GM19468 (cell line): ENCODE measurements around the gene SLC37A2.

Source experiments
- ATAC-seq: cut with Tn5 transposase; IDR thresholded peaks from one replicate; pipeline ENCODE4 v1.9.1; 2021; ENCODE audit warnings: mild to moderate bottlenecking, moderate library complexity, moderate number of reproducible peaks; ENCODE audit not compliant: unreplicated experiment; ENCODE audit errors: extremely low read depth

SLC37A2 gene

DNA sequence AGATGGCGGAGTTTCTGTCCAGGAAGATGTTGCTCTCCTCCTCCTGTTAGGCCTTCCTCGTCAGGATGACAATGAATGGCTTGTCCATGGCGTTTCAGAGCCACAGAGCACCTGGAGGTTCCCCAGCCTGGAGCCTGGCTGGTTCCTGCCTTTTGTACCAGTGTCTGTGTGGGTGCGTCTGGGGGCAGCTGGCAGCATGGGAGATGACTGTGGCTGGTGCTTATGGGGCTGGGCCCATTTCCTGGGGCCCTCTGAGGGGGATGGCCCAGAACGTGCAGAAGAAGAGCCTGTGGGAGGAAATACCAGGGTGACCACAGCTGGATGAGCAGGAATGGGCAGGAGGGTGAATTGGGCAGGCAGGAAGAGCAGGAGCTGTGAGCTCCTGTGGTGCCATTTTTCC is 6.7 kb downstream of the SLC37A2 start:
- no peak for ATAC-seq

DNA sequence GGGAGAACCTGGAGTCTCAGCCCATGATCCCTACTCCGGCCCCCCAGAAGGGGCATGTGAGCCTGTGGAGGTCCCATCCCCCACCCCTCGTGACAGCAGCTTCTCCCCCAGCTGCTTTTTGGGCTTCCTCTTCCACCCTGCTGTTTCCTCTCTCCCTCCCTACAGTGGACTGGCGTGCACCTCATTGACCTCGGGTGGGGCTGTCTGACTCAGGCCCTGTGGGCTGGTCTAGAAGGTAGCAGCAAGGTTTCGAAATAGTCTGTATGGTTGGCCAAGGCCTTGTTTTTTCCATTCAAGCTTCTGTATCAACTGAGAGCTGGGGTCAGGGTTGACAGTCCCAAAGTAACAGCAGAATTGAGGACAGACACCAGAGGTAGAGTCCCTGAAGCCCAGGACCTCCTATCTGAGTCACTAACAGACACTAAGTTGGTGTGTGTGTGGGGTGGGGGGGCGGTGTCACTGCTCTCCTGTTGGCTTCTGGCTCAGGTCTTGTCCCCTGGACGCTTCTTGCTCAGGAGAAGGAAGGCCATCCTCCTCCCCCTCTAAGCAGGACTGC is 7.7 kb downstream of the SLC37A2 start:
- ATAC-seq, result no peak

DNA sequence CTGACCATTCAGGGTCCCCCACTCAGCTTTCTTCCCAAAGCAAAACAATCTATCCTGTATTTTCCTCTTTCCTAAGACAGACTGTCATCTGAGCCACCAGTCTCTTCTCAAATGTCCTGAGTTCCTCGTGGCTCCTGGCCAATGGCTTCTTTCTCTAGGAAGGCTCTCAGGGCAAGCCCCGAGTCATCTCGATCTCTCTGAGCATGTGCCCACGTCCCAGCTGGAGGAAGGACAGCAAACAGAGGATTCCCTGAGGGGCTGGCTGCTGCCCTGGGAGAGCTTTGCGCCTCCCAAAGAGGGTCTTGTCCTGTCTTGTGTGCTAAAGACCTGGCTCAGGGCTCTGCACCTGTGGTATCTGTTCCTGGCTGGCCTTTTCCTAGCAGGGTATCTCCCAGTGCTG is 8.3 kb downstream of the SLC37A2 start:
- ATAC-seq, result no peak

DNA sequence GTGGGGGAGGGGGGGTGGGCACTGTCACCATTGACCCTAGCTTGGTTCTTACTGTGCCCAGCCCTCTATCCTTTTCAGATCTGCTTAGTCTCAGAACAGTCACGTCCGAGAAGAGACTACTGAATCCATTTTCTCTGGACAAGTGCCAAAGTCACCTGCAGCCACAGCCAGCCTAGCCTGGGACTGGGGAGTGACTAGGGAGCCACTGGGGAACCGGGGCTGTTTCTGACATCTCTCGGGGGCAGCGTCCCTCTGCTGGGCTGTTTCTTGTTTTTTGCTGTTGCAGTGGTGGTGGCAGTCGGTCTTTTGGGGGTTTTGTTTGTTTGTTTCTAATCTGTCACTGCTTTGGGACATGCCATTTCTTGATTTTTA is 8.7 kb downstream of the SLC37A2 start:
- no peak for ATAC-seq

DNA sequence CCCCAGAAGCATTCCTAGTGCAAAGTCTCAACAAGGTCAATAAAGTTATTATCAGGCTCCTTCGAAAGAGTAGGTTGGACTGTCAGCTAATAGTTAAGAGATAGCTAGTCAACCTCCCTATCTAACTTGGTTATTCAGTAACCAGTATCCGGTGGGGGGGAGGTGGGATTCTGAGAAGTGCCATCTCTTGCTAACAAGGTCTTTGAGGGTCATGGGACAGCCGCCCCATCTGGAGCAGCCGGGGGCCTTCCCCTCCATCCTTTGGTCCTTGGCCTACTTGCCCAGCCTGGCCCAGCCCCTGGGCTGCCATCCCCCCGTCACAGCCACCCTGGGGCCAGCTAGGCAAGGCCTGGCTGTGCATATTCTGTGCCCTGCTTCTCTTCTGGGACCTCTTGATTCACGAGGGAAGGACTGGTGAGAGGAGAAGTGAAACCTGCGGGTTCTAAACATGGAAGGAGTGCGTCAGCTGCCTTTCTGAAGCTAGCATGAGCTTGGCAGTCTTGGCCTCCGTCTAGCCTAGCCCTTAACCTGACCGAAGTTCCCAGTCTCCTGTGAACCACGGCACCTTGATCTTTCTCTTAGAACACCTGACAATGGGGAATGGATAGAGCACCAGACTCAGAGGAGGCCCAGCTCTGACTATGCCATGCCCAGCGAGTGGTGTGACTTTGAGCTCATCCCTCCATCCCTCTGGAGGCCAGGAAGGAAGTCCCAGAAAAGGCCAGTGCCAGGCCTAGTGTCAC is 9.3 kb downstream of the SLC37A2 start:
- ATAC-seq, result peak; percentile 94

DNA sequence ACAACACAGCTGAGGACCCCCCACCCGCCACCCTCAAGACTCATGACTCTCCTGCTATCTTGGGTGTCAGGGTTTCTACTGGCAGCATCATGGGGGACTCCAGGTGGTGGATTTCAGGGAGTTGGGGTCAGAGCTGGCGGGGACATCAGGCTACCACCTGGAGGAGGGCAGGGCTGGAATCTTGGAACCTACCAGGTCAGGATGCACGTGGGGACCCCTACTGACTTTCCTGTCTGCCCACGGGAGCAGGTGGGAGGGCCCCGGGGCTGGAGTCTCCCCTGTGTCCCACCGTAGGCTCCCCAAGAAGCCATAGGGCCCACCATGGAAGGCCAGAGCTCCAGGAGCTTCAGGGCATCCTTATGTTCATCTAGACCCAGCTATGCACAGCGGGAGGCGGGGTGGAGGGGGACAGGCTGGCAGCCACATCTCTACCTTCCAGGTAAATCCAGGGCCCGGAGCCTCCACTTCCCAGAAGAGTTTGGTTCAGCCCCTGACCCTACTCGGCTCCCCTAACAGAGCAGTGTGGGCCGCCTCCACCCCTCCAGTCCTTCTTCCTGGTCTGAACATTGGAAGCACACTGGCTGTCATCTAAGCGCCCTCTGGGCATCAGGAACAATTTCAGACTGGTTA is 10.0 kb downstream of the SLC37A2 start:
- no peak for ATAC-seq

DNA sequence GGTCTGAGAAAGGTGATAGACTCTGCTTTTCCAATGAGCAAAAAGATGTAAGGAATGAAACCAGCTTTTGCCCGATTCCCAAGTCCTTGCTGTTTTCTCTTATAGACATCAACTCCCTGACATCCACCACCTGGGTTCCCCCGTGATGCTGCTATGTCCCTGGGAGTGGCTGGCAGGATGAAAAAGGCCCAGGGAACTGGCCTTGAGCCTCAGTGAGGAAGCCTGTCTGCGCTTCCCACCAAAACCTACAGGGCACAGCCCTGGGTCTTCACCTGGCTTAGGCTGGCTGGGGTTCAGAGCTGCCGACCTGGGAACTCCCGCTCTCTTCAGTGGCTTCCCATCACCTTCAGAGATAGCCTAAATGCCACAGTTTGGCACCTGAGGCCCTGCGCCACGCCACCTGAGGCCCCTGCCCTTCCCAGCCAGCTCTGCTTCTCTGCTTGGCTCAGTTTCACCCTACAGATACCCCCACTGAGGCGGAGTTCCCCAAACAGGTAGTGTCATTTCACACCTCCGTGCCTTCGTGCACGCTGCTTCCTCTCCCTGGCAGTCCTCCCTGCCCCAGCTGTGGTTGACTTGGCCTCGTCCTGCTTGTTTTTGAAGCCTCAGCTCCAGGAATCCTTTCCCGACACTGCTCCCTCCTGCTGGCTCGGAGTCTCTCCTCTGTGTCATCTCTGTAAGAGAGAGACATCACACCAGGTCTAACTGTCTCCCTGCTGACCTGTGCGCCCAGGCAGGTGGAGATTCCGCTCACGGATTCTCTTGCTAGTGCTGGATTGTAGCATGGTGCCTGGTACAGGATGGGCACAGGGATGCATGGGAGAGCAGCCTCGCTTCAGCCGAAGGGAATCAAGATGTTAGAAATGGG is 10.7 kb downstream of the SLC37A2 start:
- ATAC-seq, result no peak

DNA sequence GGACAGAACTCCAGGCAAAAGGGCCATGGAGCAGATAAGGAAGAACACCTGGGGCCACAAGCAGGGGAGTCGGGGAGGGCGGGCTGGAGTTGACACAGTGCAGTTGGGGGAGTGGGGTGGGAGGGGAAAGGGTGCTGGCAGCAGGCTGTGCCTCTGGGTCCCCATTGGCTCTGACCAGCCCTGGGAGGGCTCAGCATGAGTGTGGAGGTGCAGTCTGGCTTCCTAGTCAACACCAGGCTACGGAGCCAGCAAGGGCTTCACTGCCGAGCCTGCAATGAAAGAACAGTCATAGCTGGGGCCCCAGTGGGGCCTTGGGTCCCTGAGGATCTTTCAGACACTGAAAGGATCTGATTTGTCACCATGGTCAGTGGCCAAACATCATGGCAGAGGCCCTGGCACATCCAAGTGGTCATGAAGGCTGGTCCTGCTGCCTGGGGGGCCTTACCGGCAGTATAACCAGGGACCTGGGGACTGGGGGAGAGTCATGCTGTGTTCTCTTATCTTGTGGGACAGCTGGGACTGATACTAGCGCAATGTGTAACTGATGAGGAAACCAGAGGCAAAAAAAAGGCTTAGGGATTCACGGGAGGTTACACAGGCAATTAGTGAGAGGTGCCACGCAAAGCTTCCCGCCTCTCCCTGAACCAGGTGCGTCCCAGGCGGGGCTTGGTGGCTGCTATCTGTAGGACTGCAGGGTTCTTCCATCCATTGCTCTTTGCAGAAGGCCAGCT is 11.6 kb downstream of the SLC37A2 start:
- ATAC-seq, result no peak

DNA sequence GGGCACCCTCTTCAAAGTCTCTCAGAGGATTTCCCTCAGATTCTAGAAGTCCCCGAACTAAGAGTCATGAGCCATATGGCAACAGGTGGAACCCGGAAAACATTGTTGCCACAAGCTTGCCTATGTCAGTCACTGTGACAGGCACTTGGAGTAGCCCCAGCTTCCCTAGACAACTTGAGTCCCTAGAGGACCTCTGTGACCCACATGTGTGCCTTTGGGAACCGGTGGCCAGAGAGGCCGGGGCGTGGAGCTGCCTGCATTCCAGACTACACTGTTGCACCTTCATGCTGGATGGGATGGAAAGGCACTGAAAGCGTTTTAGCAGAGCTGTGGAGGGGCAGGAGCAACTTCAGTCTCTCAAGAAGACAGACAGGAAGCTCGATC is 12.1 kb downstream of the SLC37A2 start:
- no peak for ATAC-seq

DNA sequence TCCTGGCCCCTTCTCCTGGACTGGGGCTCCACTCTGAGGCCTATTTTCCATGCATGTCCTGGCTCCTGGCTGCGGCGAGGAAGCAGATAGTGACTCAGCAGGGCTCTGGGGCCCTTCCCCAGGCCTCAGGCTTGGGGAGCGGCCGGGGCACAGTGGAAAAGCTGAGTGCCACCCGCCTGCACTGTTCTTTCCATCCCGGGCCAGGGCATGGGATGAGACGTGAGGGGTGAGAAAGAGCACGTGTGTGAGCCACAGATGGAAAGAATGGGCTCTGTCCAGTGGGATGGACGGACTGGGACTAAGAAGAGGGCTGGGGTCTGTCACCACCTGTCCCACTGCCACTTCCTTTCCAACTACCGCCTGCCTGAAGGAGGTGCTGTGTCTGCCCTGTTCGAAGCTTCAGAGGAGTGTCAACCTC is 12.8 kb downstream of the SLC37A2 start:
- no peak for ATAC-seq

DNA sequence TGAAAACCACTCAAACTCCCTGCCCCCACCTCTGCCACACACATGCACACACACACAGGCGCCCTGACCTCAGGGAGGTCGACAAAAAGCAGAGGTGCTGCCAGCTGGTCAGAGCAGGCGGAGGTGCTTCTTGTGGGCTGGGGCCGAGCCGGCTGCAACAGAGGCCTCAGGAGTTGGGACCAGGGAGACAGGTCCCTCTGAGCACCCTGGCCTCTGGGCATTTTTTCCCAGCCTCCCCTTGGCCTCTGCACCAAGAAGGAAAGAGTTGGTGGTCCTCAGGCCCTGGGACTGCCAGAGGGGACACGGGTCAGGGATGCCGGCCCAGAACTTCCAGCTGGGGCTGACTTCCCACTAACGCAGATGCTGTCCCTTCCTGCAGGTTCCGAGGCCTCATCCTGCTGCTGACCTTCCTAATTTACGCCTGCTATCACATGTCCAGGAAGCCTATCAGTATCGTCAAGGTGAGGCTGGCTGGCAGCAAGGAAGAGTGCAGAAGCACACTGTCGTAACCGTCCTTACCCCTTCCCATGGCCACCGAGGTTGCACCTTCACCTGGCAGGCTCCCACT is 13.4 kb downstream of the SLC37A2 start:
- no peak for ATAC-seq

DNA sequence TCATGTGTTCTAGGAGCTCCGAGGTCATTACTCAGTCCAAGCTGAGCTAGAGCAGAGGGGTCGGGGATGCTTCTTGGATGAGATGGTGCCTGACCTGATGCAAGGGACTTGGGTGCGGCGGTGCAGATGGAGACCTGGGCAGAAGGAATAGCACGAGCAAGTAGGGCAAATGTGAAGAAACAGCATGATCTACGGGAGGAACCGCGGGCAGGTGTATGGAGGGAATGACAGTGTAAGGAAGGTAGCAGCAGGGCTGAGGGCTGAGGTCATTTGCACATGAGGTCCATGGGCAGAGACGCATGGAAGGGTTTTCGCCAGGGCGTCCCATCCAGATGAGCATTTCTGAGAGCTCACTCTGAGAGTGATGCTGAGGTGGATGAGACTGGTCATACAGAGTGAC is 14.9 kb downstream of the SLC37A2 start:
- ATAC-seq, result no peak

DNA sequence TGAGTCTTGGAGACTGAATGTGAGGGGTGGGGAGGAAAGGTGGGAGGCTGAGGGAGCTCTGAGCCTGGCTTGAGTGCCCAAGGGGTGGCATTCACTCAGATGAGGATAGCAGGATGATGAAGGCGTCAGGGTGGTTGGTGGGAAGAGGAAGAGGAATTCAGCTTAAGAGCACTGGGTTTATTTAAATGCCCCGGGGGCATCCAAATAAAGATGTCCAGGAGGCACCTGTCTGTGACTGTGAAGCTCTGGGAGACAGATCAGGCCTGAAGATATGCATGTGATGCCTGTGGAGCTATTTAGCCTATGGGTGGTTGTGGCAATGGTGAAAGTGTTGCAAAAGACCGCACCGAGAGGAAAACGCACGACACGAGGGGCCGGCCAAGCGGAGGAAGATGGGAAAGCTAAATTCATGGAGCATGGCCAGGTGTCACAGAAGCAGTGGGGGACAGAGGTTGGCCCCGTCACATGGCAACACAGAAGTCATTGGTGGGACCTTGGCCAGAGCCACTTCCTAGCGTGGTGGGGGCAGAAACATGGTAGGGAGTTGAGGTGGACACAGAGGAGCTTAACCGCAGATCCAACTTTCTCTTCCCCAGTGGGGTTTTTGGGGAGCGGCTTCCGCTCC is 15.5 kb downstream of the SLC37A2 start:
- ATAC-seq, result no peak

DNA sequence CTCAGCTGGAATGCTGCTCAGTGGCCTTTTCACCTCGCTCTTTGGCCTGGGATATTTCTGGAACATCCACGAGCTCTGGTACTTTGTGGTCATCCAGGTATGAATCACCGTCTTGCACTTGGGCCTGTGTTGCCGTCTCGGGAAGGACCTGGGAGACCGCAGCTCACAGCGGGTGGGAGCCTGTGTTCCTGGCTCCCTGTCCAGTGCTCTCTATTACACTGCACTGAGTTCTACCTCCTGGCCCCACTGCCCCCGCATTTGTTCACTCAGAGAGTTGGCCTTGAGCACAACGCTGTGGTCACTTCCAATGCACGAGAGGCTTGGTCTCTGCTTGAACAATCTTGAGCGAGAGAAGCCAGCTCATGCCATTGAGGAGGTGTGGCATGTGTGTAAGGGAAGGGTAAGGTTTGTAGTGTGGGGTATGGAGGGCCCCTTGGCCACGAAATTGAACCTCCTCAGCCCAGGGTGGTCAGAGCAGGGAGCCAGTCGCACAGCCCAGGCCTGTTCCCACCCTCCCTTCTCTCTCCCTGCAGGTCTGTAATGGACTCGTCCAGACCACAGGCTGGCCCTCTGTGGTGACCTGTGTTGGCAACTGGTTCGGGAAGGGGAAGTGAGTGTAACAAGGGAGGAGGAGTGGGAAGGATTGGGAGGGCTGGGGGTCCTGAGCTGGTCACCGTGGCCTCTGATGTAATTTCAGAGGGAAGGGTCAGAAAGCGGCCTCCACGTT is 16.2 kb downstream of the SLC37A2 start:
- ATAC-seq, result no peak

DNA sequence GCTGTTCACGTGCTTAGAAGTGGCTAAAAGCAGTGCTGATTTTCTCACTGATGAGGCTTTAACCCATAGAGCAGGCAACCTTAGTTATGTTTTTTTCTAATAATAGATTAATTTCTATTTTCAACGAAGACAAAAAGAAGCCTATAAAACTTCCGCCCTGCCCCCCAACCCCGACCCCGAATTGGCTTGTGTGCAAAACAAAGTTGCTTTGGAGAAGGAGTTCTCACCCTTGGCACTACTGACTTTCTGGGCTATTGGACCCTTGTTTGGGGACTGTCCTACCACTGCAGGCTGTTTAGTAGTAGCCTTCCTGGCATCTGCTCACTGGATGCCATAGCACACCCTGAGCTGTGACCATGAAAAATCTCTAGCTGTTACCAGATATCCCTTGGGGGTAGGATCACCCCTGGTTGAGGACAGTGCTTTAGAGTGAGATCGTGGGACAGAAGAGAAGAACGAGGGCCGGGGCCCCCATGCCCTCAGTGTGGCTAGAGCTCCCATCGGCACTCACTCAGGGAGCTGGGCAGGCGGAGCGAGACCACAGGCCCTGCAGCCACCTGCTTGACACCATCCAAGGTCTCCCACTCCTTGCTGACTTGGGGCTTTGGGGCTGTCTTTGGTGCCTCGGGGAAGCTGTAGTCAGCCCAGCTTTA is 16.9 kb downstream of the SLC37A2 start:
- ATAC-seq, result no peak

DNA sequence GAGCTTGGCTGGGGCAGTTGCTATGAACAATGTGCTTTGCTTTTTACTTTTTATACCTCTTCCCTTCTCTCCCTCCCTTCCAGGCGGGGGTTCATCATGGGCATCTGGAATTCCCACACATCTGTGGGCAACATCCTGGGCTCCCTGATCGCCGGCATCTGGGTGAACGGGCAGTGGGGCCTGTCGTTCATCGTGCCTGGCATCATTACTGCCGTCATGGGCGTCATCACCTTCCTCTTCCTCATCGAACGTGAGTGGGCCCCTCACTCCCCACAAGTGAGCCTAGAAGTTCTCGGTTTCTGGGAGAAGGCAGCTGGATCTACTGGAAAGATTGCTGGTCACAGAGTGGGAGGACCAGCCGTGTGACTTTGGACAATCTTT is 17.4 kb downstream of the SLC37A2 start:
- ATAC-seq, result no peak

DNA sequence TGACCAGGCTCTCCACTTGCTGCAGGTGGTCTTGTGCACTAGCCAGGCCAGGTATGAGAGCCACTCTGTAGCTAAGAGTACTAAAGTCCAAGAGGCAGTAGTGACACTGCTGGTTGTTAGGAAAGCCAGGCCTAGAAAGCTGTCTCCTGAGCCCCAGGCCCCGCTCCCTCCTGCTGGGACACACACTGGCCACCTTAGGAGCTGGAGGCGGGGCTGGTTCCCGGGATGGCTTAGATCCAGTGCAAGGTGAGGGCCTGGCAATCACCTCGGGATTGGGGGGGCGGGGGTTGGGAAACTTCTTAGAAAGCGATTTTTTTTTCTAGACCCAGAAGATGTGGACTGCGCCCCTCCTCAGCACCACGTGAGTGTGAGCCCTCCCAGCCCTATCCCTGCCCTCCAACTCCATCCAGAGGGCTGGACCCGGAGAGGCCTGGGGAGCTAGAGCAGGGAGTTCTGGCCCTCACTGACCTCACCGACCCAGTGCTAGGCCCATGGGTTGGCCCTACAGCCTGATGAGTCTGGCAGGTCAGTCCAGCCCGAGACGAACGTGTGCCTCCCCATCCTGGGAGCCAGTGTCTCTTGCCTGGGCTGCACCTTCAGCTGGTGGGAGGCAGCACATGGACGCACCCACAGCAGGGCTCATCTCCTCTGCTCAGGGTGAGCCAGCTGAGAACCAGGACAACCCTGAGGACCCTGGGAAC is 18.1 kb downstream of the SLC37A2 start:
- no peak for ATAC-seq

DNA sequence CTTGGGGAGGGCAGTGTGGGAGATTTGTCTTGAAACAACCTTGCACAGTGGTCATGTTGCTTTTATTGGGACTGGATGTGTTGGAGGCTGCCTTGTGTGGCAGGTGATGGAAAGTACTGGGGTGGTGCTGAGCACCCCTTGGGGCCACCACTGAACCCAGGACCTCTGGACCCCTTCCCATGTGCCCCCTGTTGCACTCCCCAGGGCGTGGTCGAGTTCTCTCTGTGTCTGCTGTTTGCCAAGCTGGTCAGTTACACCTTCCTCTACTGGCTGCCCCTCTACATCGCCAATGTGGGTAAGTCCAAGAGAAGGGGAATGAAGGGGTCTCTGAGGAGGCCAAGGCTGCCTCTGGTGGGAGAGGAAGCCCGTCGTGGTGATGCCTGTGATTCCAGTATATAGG is 18.9 kb downstream of the SLC37A2 start:
- no peak for ATAC-seq
